Endodermal cell (in vitro differentiated cells): Measurements from ENCODE around the gene TRAK1. TPM values are rescaled to one million over a fixed set of nuclear protein-coding genes. Genes with fewer than 3 reads are reported as not detected.

Source experiments
- DNase-seq: peaks from one replicate; pipeline ENCODE4 v3.0.0-alpha.2; 2017
- H3K27ac ChIP-seq: 2 replicates; pipeline ENCODE4 v1.5.1; 2013; ENCODE audit warnings: mild to moderate bottlenecking, low read depth, low read length, moderate library complexity
- H3K27me3 ChIP-seq: 2 replicates; pipeline ENCODE4 v1.6.1; 2013; ENCODE audit warnings: mild to moderate bottlenecking, low read length, moderate library complexity; ENCODE audit not compliant: insufficient read depth, control insufficient read depth, poor library complexity, severe bottlenecking
- H3K36me3 ChIP-seq: 2 replicates; pipeline ENCODE4 v1.7.0; 2013; ENCODE audit warnings: mild to moderate bottlenecking, low read length, moderate library complexity; ENCODE audit not compliant: control insufficient read depth, insufficient read depth
- H3K4me1 ChIP-seq: one replicate; pipeline ENCODE4 v1.7.0; 2013; ENCODE audit warnings: low read length; ENCODE audit not compliant: control insufficient read depth, insufficient read depth
- H3K4me3 ChIP-seq: 2 replicates; pipeline ENCODE4 v1.5.1; 2013; ENCODE audit warnings: mild to moderate bottlenecking, low read length, moderate library complexity
- H3K9ac ChIP-seq: 2 replicates; pipeline ENCODE4 v1.6.1; 2013; ENCODE audit warnings: mild to moderate bottlenecking, low read length, moderate library complexity; ENCODE audit not compliant: poor library complexity, severe bottlenecking; ENCODE audit errors: extremely low read depth
- H3K9me3 ChIP-seq: 2 replicates; pipeline ENCODE4 v1.6.1; 2013; ENCODE audit warnings: mild to moderate bottlenecking, low read length, moderate library complexity; ENCODE audit not compliant: control insufficient read depth
- H3K27ac Mint-ChIP-seq: 2 replicates; pipeline ENCODE4 v1.8.0; 2020; ENCODE audit warnings: mixed read lengths
- H3K27me3 Mint-ChIP-seq: 2 replicates; pipeline ENCODE4 v1.8.0; 2021; ENCODE audit warnings: mild to moderate bottlenecking, mixed read lengths; ENCODE audit not compliant: insufficient read depth
- H3K36me3 Mint-ChIP-seq: 2 replicates; pipeline ENCODE4 v1.8.0; 2020; ENCODE audit warnings: low read depth, mixed read lengths
- H3K4me1 Mint-ChIP-seq: 2 replicates; pipeline ENCODE4 v1.8.0; 2020; ENCODE audit warnings: mixed read lengths
- H3K4me3 Mint-ChIP-seq: 2 replicates; pipeline ENCODE4 v1.8.0; 2020; ENCODE audit warnings: mild to moderate bottlenecking, moderate library complexity, mixed read lengths
- H3K9me3 Mint-ChIP-seq: 2 replicates; pipeline ENCODE4 v1.8.0; 2020; ENCODE audit warnings: mild to moderate bottlenecking, mixed read lengths
- CTCF ChIP-seq: fragments of 200-600 bp; sonication (generic); conservative IDR thresholded peaks from 2 replicates; pipeline ENCODE4 v1.5.0; 2021; ENCODE audit warnings: antibody characterized with exemption, mild to moderate bottlenecking
- WGBS, 2 experiments: methylation state at CpG; one replicate each; pipeline versions ENCODE4 v1.1.5 to v1.1.7; 2013; ENCODE audit warnings: missing lambda C conversion rate in 2 of 2, mixed read lengths in 1 of 2; ENCODE audit not compliant: insufficient coverage in 1 of 2, insufficient read length in 1 of 2; 5-methylcytosine and 5-hydroxymethylcytosine counted together
- total RNA-seq, 2 donors: library from RNA; stranded (reverse); fragmentation: NEBNext Ultra II Directional in 1 of 2; extraction: Animal tissue kit (Norgen Biotek cat#: 25700) in 1 of 2; gene quantifications; 2 replicates in 1 of 2; 3 replicates in 1 of 2; pipeline ENCODE4 v1.2.1, GENCODE V29; 2021

TRAK1 gene
- total RNA-seq, 2 donors from 2014 or later, result 29.8 to 31.0 TPM

GRCh38 chr3:42070524-42070923 lies 20.6 kb upstream of the TRAK1 start:
- no peak for DNase-seq
- H3K4me1 Mint-ChIP-seq, result peaks cover 23% of the 10 kb centered on the region
- 67 to 94% methylated on average over 1 of the region's 1 CpG for WGBS, 2 experiments
- no peak overlapping the region for H3K4me3 ChIP-seq
- peaks cover 7% of the 10 kb centered on the region for H3K4me1 ChIP-seq
- H3K9ac ChIP-seq, result no peak overlapping the region
- no peak overlapping the region for H3K27ac Mint-ChIP-seq
- no peaks in the 10 kb centered on the region for H3K9me3 Mint-ChIP-seq
- H3K27me3 Mint-ChIP-seq, result no peaks in the 10 kb centered on the region
- no peak overlapping the region for H3K4me3 Mint-ChIP-seq
- no peaks in the 10 kb centered on the region for H3K27me3 ChIP-seq
- no peaks in the 10 kb centered on the region for H3K36me3 Mint-ChIP-seq
- no peaks in the 10 kb centered on the region for H3K9me3 ChIP-seq
- TF ChIP-seq CTCF, result no peak
- no peak overlapping the region for H3K27ac ChIP-seq
- no peaks in the 10 kb centered on the region for H3K36me3 ChIP-seq

GRCh38 chr3:42071904-42072812 lies 19.0 kb upstream of the TRAK1 start:
- no peak overlapping the region for H3K9ac ChIP-seq
- H3K4me3 Mint-ChIP-seq, result no peak overlapping the region
- H3K9me3 Mint-ChIP-seq, result peaks cover 11% of the 10 kb centered on the region
- peak overlapping the region; percentile 67 for H3K27ac ChIP-seq
- 69 to 82% methylated on average over 15 to 17 of the region's 17 CpGs for WGBS, 2 experiments
- H3K36me3 ChIP-seq, result no peaks in the 10 kb centered on the region
- peak; percentile 83 for DNase-seq
- no peaks in the 10 kb centered on the region for H3K4me1 ChIP-seq
- TF ChIP-seq CTCF, result no peak
- H3K27me3 ChIP-seq, result no peaks in the 10 kb centered on the region
- peaks cover 6% of the 10 kb centered on the region for H3K36me3 Mint-ChIP-seq
- peak overlapping the region; percentile 77 for H3K27ac Mint-ChIP-seq
- no peaks in the 10 kb centered on the region for H3K27me3 Mint-ChIP-seq
- H3K4me1 Mint-ChIP-seq, result peaks cover 14% of the 10 kb centered on the region
- H3K4me3 ChIP-seq, result no peak overlapping the region
- peaks cover 11% of the 10 kb centered on the region for H3K9me3 ChIP-seq

- no peaks in the 10 kb centered on the region for H3K27me3 Mint-ChIP-seq
- peaks cover 11% of the 10 kb centered on the region for H3K4me1 Mint-ChIP-seq
- Histone ChIP-seq H3K27me3 (no peaks in the 10 kb centered on the region), H3K36me3 (no peaks in the 10 kb centered on the region), H3K4me1 (no peaks in the 10 kb centered on the region), H3K4me3 (no peak overlapping the region), H3K27ac (peak overlapping the region; percentile 67), H3K9ac (no peak overlapping the region), H3K9me3 (peaks cover 11% of the 10 kb centered on the region)
- DNase-seq, result no peak
- TF ChIP-seq CTCF, result no peak
- WGBS, 2 experiments, result 89 to 90% methylated on average over 3 to 7 of the region's 7 CpGs
- H3K4me3 Mint-ChIP-seq, result no peak overlapping the region
- H3K27ac Mint-ChIP-seq, result peak overlapping the region; percentile 77
- H3K9me3 Mint-ChIP-seq, result peaks cover 16% of the 10 kb centered on the region
- H3K36me3 Mint-ChIP-seq, result peaks cover 8% of the 10 kb centered on the region
Observed at GRCh38 chr3:42072831-42073301, 18.3 kb upstream of the TRAK1 start.
